LNCaP clone FGC (cell line): ENCODE measurements around the gene IP6K2.

ENCODE experiments used
- DNase-seq: peaks from one replicate; pipeline ENCODE4 v3.0.0-alpha.2; 2011; ENCODE audit warnings: low read depth
- H3K4me3 ChIP-seq: 2 replicates; pipeline ENCODE4 v1.5.1; 2011; ENCODE audit warnings: mild to moderate bottlenecking, low read depth, low read length, control low read depth
- CTCF ChIP-seq: IDR thresholded peaks from 2 replicates; pipeline ENCODE4 v1.5.1; 2012; ENCODE audit warnings: mild to moderate bottlenecking; ENCODE audit not compliant: control insufficient read depth, insufficient read depth; ENCODE audit errors: extremely low read depth

The IP6K2 gene

GRCh38 chr3:48684054-48684349 is 33.0 kb downstream of the IP6K2 start:
- TF ChIP-seq CTCF = no peak
- H3K4me3 ChIP-seq = peak overlapping the region; percentile 98
- DNase-seq = no peak

DNA sequence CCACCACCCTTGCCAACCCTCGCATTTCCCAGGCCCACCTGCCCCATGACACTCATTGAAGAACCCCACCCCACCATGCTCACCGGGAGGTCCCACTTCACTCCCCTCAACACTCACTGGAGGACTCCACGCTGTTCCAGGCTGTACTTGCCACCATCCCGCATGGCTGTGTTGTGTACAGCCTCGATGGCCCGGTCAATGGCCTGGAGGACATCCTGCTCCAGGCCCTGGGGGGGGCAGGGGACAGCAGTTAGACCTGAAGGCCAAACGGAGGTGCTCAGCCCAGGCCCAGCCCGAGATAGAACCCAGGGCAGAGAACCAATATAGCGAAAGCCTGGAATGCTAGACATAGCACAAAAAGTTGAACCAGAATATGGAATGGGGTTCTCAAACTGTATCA is 34.2 kb downstream of the IP6K2 start:
- DNase-seq = no peak
- TF ChIP-seq CTCF = no peak
- H3K4me3 ChIP-seq = no peak overlapping the region

DNA sequence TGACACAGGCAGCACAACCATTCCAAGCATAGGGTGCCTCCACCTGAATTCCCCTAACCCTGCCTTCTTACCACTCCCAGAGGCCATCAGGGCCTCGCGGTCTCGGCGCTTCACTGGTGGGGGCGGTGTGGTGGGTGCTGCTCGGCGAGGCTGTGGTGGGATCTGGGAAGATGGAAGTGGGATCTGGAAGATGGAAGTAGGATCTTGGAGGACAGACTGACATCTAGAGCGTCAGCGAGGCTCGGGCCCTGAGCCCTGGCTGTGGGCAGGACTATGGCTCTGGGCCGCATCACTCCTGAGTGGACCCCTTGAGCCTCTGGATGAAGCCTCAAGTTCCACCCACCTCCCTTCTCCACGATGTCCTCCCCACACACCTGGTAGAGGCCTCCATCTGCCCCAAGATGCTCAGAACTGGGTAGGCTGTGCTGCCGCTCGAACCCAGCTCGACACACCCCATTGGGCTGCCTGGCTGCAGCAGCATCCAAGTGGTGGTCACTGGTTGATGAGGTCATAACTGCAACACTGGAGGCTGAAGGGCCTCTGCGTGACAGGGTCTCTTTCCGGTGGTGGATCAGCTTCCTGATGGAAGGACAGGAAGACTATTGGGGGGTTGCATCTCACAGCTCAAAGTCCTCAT is 34.9 kb downstream of the IP6K2 start:
- TF ChIP-seq CTCF = no peak
- no peak for DNase-seq
- no peak overlapping the region for H3K4me3 ChIP-seq

- DNase-seq = no peak
- TF ChIP-seq CTCF = no peak
Measured at GRCh38 chr3:48681541-48681880, 35.5 kb downstream of the IP6K2 start.

GRCh38 chr3:48680811-48681540 is 36.0 kb downstream of the IP6K2 start:
- DNase-seq = no peak
- TF ChIP-seq CTCF = no peak
- no peak overlapping the region for H3K4me3 ChIP-seq

More at GRCh38 chr3:48681541-48681880, 35.5 kb downstream of the IP6K2 start:
- no peak overlapping the region for H3K4me3 ChIP-seq

DNA sequence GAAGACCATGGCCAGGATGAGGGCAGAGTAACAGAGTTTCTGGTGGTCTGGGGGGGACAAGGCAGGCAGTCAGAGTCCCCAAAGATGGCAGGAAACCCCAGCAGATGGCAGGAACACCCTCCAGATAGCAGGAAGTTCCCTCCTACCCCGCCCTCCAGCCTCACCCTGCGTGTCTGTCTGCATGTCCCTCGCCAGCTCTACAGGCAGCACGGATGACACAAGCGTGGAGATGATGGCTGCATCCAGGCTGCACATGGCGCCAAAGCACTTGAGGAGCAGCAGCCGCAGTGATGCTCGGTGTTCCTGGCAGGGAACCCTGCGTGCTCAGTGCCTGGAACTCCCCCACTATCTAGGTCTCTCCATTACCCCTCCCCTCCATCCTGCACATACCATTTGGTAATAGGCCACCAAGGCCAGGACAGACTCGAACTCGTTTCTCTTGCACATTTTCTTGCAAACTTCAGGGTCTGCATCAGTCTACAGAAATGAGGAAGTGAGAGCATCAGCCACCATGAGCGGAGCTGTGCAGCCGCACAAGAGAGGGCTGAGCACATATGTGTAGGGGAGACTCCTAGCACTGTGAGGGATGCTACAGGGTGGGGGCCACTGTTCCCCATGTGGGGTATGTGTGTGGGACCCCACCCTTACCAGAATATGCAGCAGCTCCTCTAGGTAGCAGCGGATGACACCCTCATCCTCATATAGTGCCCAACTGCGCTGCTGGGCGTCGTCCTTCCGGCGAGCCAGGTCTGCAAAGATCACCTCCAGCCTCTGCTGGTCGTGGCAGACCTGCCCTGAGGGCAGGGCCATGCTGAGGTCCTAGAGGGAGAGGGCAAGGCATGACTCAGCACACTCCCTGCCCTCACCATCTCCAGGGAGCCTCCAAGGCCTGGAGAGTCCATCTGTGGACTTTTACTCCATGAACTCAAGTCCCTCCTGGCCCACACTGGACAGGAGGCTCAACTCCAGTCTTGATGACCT is 37.3 kb downstream of the IP6K2 start:
- no peak overlapping the region for H3K4me3 ChIP-seq
- no peak for TF ChIP-seq CTCF
- no peak for DNase-seq
